GM12892 (cell line): ENCODE measurements around the gene HP1BP3.

ENCODE experiments used
- POLR2A ChIP-seq: IDR thresholded peaks from 2 replicates; pipeline ENCODE4 v1.6.1; 2011; ENCODE audit warnings: low read depth, low read length, control low read depth
- POLR2AphosphoS5 ChIP-seq: IDR thresholded peaks from 2 replicates; pipeline ENCODE4 v1.6.1; 2011; ENCODE audit warnings: low read depth, low read length, control low read depth

DNA sequence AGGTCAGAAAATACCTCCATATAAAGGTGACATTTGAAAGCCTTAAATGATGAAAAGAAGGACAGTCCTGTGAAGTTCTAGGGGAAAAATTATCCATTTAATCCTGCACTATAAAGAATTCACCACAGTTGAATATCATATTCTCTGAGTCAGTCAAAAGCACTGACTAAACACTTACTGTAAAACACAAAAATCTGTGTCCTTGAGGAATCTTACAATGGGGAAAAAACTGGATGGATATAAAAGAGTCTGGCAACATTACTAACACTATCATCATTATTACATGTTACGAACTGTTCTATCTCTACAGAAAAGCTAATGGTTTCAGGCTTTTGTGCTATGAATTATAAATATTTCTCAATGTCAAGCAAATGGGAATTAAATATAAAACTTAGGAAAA is 42.4 kb upstream of the HP1BP3 start:
- TF ChIP-seq POLR2A = no peak
- TF ChIP-seq POLR2AphosphoS5 = no peak
